OCI-LY7 (cell line): ENCODE results near the gene EFNA5. TPM values are rescaled to one million over a fixed set of nuclear protein-coding genes. Genes with fewer than 3 reads are reported as not detected.

Source experiments
- BruUV-seq: library from RNA; stranded (reverse); fragments of 400-500 nt; replicated peaks from 2 replicates; lab custom pipeline; 2021; lab: Mats Ljungman, UMichigan
- CTCF ChIA-PET: fragments of 300-600 bp; sonication (Branson Sonifier 250); formaldehyde crosslinking; loops from one replicate; lab custom pipeline; 2022; ENCODE audit warnings: antibody characterized with exemption; ENCODE audit not compliant: unreplicated experiment; lab: Charles Lee
- POLR2A ChIA-PET: fragments of 300-600 bp; sonication (Branson Sonifier 250); formaldehyde crosslinking; loops from one replicate; lab custom pipeline; 2022; ENCODE audit warnings: antibody characterized with exemption; lab: Charles Lee
- DNase-seq: peaks from one replicate; pipeline ENCODE4 v3.0.0-alpha.2; 2015; ENCODE audit warnings: low spot score
- H2AFZ ChIP-seq: fragments of 200-600 bp; sonication (generic), shearing (Covaris generic); 2 replicates; pipeline ENCODE4 v1.6.1; 2014; ENCODE audit warnings: mild to moderate bottlenecking, antibody characterized with exemption, low read length, moderate library complexity
- H3K27ac ChIP-seq: fragments of 200-600 bp; sonication (generic); 2 replicates; pipeline ENCODE4 v1.5.1; 2014; ENCODE audit warnings: mixed run types, low read depth, mild to moderate bottlenecking, moderate library complexity, low read length, inconsistent platforms; ENCODE audit not compliant: poor library complexity, severe bottlenecking
- H3K36me3 ChIP-seq: fragments of 200-600 bp; sonication (generic); 2 replicates; pipeline ENCODE4 v1.6.1; 2014; ENCODE audit warnings: mild to moderate bottlenecking, antibody characterized with exemption, low read length, moderate library complexity, mixed read lengths; ENCODE audit not compliant: insufficient read depth
- H3K4me1 ChIP-seq: fragments of 200-600 bp; sonication (generic); 2 replicates; pipeline ENCODE4 v1.5.1; 2014; ENCODE audit warnings: mild to moderate bottlenecking, low read length; ENCODE audit not compliant: insufficient read depth, poor library complexity, severe bottlenecking
- H3K4me2 ChIP-seq: fragments of 200-600 bp; sonication (generic); 2 replicates; pipeline ENCODE4 v1.6.1; 2014; ENCODE audit warnings: mild to moderate bottlenecking, low read length
- H3K4me3 ChIP-seq: fragments of 200-600 bp; sonication (generic); 2 replicates; pipeline ENCODE4 v1.5.1; 2014; ENCODE audit warnings: mild to moderate bottlenecking, low read depth, low read length; ENCODE audit not compliant: poor library complexity, severe bottlenecking
- H3K79me2 ChIP-seq: fragments of 200-600 bp; sonication (generic); 2 replicates; pipeline ENCODE4 v1.6.1; 2016; ENCODE audit warnings: low read depth, mild to moderate bottlenecking, low read length, moderate library complexity, mixed read lengths; ENCODE audit not compliant: insufficient read depth
- H3K9me2 ChIP-seq: fragments of 200-600 bp; sonication (generic); 2 replicates; pipeline ENCODE4 v1.6.1; 2016; ENCODE audit warnings: mild to moderate bottlenecking, low read length, mixed read lengths; ENCODE audit not compliant: insufficient read depth
- H3K9me3 ChIP-seq: fragments of 200-600 bp; sonication (generic); 2 replicates; pipeline ENCODE4 v1.6.1; 2014; ENCODE audit warnings: mild to moderate bottlenecking, mixed run types, low read length, mixed read lengths
- H4K20me1 ChIP-seq: fragments of 200-600 bp; sonication (generic); 2 replicates; pipeline ENCODE4 v1.6.1; 2014; ENCODE audit warnings: mild to moderate bottlenecking, antibody characterized with exemption, low read length, moderate library complexity, mixed read lengths; ENCODE audit not compliant: insufficient read depth
- EZH2phosphoT487 ChIP-seq: fragments of 200-600 bp; sonication (generic); IDR thresholded peaks from 2 replicates; pipeline ENCODE4 v1.6.1; 2018; ENCODE audit warnings: low read depth, borderline replicate concordance, mild to moderate bottlenecking, mixed run types, antibody characterized with exemption, low read length, moderate library complexity, mixed read lengths
- intact Hi-C: fragments of 100-400 bp; cut with micrococcal nuclease; formaldehyde crosslinking; loops from one replicate; pipeline ENCODE4 v1.10.0; 2022; ENCODE audit not compliant: unreplicated experiment
- total RNA-seq, 2 experiments: library from RNA; depleted of rRNA in 1 of 2; stranded (reverse); fragments of >200 nt in 1 of 2; shearing (Covaris generic) in 1 of 2; gene quantifications; 2 replicates each; pipeline ENCODE4 v1.2.3, GENCODE V29; 2014 to 2022
- TF ChIP-seq, protein P1 (sequence below): fragments of 200-600 bp; sonication (generic); conservative IDR thresholded peaks from 2 replicates; pipeline ENCODE4 v1.5.1; 2014; ENCODE audit warnings: mild to moderate bottlenecking, antibody characterized with exemption, low read length, moderate library complexity, mixed read lengths

The EFNA5 gene
- total RNA-seq, 2 experiments from 2014 or later, result 2.1 to 3.1 TPM

DNA sequence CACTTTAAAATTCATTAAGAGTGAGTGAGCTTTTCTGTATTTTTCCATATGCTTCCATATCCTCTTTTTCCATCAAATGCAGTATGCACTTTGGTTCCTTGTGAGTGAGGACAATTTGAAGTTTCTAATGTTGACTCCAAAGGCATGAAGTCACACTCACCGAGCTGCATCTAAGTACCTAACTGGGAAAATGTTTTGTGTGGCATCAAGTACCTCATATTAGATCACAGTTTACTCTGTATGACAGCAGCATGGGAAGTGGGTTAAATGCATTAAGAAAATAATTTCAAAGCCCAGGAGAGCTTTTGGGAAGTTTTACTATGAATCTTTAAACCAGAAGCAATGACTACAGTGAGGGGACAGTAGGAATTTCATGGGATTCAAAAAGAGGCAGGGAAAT is 207.0 kb downstream of the EFNA5 start:
- Histone ChIP-seq H3K27ac (peak overlapping the region; percentile 84), H3K4me2 (peak overlapping the region; percentile 82), H3K36me3 (no peaks in the 10 kb centered on the region), H2AFZ (peak overlapping the region; percentile 74; the same call in 1 of the 2 replicates), H3K4me3 (peak overlapping the region; percentile 52), H4K20me1 (no peaks in the 10 kb centered on the region), H3K9me3 (no peaks in the 10 kb centered on the region), H3K4me1 (peaks cover 76% of the 10 kb centered on the region), H3K9me2 (no peaks in the 10 kb centered on the region), H3K79me2 (no peaks in the 10 kb centered on the region)
- DNase-seq, result no peak
- no TSS peak for BruUV-seq
- POLR2A ChIA-PET, result interaction anchor here (0.6 to 7.2 kb wide), 14 partner anchors 9 to 119 kb away, joined by 3 to 68 read pairs (median 4); no protein-coding TSS in a partner anchor
- TF ChIP-seq EZH2phosphoT487, result no peak
- TF ChIP-seq, protein P1, sequence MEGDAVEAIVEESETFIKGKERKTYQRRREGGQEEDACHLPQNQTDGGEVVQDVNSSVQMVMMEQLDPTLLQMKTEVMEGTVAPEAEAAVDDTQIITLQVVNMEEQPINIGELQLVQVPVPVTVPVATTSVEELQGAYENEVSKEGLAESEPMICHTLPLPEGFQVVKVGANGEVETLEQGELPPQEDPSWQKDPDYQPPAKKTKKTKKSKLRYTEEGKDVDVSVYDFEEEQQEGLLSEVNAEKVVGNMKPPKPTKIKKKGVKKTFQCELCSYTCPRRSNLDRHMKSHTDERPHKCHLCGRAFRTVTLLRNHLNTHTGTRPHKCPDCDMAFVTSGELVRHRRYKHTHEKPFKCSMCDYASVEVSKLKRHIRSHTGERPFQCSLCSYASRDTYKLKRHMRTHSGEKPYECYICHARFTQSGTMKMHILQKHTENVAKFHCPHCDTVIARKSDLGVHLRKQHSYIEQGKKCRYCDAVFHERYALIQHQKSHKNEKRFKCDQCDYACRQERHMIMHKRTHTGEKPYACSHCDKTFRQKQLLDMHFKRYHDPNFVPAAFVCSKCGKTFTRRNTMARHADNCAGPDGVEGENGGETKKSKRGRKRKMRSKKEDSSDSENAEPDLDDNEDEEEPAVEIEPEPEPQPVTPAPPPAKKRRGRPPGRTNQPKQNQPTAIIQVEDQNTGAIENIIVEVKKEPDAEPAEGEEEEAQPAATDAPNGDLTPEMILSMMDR, result no peak
- intact Hi-C loops, result loop anchor here (2.0 to 5.0 kb wide), 2 partner anchors 75 to 209 kb away; partner anchors contain the start of gene EFNA5
- CTCF ChIA-PET, result interaction anchor here (1.1 to 1.8 kb wide), 3 partner anchors 11 to 44 kb away, joined by 3 to 5 read pairs (median 5); no protein-coding TSS in a partner anchor

DNA sequence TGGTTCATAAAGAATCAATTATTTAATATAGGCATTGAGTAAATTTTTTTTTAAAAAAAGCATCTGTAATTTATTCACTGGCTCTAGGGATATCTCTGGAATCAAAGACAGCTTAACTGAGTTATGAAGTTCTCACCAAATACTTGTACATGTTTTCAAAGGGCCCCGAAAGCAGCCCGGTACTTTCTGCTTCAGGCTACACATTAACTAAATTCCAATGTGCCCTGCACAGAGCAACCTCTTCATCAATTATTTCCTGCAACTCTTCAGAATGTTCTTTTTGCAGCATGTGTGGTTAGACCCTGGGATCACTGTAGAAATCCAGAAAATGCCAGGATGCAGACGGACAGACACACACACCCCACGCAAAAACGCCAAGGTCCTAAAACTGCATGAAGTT is 209.0 kb downstream of the EFNA5 start:
- Histone ChIP-seq H3K27ac (no peak overlapping the region), H2AFZ (peak overlapping the region; percentile 76; the same call in 1 of the 2 replicates), H3K9me2 (no peaks in the 10 kb centered on the region), H3K36me3 (no peaks in the 10 kb centered on the region), H3K4me3 (no peak overlapping the region), H4K20me1 (no peaks in the 10 kb centered on the region), H3K79me2 (no peaks in the 10 kb centered on the region), H3K4me1 (peaks cover 71% of the 10 kb centered on the region), H3K4me2 (no peak overlapping the region), H3K9me3 (no peaks in the 10 kb centered on the region)
- intact Hi-C loops, result loop anchor here (5.0 kb wide), 1 partner anchor 211 kb away; the partner anchor contains the start of gene EFNA5
- CTCF ChIA-PET, result interaction anchor here (1.5 kb wide), 1 partner anchor 19 kb away, joined by 3 read pairs; no protein-coding TSS in a partner anchor
- no peak for TF ChIP-seq EZH2phosphoT487
- TF ChIP-seq, protein P1, result no peak
- BruUV-seq, result no TSS peak
- POLR2A ChIA-PET, result interaction anchor here (0.9 to 7.2 kb wide), 7 partner anchors 7 to 100 kb away, joined by 3 to 68 read pairs (median 5); no protein-coding TSS in a partner anchor
- DNase-seq, result no peak

DNA sequence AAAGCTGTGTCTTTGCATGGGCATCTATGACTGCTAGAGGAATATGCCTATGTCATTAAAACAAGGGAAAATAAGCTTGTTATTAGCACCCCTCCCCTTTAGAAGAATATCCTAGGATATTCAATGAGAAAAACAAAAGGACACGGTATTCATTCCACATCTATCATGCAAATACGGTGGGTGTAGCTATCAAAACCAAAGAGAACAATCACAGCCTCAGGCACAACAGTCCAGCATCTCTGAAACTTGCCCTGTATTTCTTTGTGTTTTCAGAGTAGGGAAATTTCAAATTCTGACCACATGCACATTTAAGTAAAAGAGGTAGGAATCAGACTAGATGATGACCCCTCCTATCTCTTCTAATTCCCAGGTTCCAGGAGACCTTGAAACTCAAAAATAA is 209.9 kb downstream of the EFNA5 start:
- no peak for DNase-seq
- H3K4me3 ChIP-seq, result no peak overlapping the region
- H4K20me1 ChIP-seq, result no peaks in the 10 kb centered on the region
- H3K79me2 ChIP-seq, result no peaks in the 10 kb centered on the region
- H3K27ac ChIP-seq, result no peak overlapping the region
- H3K9me3 ChIP-seq, result no peaks in the 10 kb centered on the region
- no peaks in the 10 kb centered on the region for H3K36me3 ChIP-seq
- no peak overlapping the region for H3K4me2 ChIP-seq
- peak overlapping the region; percentile 11; the same call in 1 of the 2 replicates for H2AFZ ChIP-seq
- POLR2A ChIA-PET, result interaction anchor here (0.6 to 2.8 kb wide), 9 partner anchors 12 to 110 kb away, joined by 3 to 10 read pairs (median 3); no protein-coding TSS in a partner anchor
- TF ChIP-seq EZH2phosphoT487, result no peak
- TF ChIP-seq, protein P1, result no peak
- H3K9me2 ChIP-seq, result no peaks in the 10 kb centered on the region
- intact Hi-C loops, result loop anchor here (5.0 kb wide), 1 partner anchor 212 kb away; the partner anchor contains the start of gene EFNA5
- peaks cover 76% of the 10 kb centered on the region for H3K4me1 ChIP-seq
- CTCF ChIA-PET, result no interaction called here
- no TSS peak for BruUV-seq
